ENCODE results near the gene TEN1. TPM values are rescaled to one million over a fixed set of nuclear protein-coding genes. Genes with fewer than 3 reads are reported as not detected.

Gene TEN1
- total RNA-seq, 1 experiment from 2014 or later: 19.3 TPM

DNA sequence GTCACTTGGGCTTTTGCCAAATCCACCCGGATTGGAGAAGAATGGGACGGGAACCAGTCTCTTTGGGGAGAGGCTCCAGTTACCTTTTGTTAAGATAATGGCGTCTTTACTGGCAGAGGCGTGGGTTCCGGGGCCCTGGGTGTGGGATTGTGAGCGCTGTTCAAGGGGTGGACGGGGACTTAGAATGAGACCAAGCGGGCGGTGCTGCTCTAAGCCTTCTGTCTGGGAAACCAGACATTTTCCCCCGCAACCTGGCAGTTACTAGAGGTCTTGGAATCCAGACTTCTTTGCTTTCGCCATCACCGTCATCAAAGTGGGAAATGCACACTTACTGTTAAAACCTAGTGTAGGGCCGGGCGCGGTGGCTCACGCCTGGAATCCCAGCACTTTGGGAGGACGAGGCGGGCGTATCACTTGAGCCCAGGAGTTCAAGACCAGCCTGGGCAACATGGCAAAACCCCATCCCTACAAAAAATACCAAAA, 706 bp downstream of the TEN1 start:
- no peak overlapping the region for H3K56ac ChIP-seq (ENCODE audit: insufficient read length, low read depth, low read length)
- no peaks in the 10 kb centered on the region for H4K20me1 ChIP-seq (ENCODE audit: control insufficient read depth, insufficient read depth, insufficient read length)
- H4K5ac ChIP-seq (ENCODE audit: insufficient read length, low read depth, low read length): no peak overlapping the region
- peaks cover 1% of the 10 kb centered on the region; the same call in 1 of the 2 replicates for H3K79me2 ChIP-seq (ENCODE audit: insufficient read depth, low read length)
- H3K79me1 ChIP-seq (ENCODE audit: insufficient read depth, low read depth, low read length, poor library complexity, severe bottlenecking): no peaks in the 10 kb centered on the region
- DNase-seq: no peak
- H3K14ac ChIP-seq (ENCODE audit: insufficient read depth, low read length): peak overlapping the region; percentile 91
- Mint-ChIP-seq H3K4me1 (peaks cover 58 to 64% of the 10 kb centered on the region in 2 experiments), H3K27ac (peak overlapping the region; percentile 99 to 100 (median 100)), H3K27me3 (ENCODE audit: low read depth) (no peaks in the 10 kb centered on the region), H3K9me3 (no peaks in the 10 kb centered on the region), H3K36me3 (ENCODE audit: insufficient read depth in 1 of 3, low read depth in 3 of 3) (peaks cover 7 to 18% (median 17%) of the 10 kb centered on the region in 3 experiments; a peak in 6 of 7 replicates), H3K4me3 (peak overlapping the region; percentile 93 to 95)
- no peak overlapping the region for H2BK120ac ChIP-seq (ENCODE audit: low read depth, low read length, poor library complexity, severe bottlenecking)
- H2BK20ac ChIP-seq (ENCODE audit: low read depth, low read length, poor library complexity, severe bottlenecking): no peak overlapping the region
- peak overlapping the region; percentile 93 for H3K4me2 ChIP-seq (ENCODE audit: insufficient read depth, insufficient read length, low read length)
- H3K18ac ChIP-seq (ENCODE audit: insufficient read length, low read depth, low read length): peak overlapping the region; percentile 91
- no peak overlapping the region for H2AFZ ChIP-seq (ENCODE audit: low read length)
- no peak overlapping the region for H2AK5ac ChIP-seq (ENCODE audit: insufficient read length, low read length)
- H3K9me3 ChIP-seq (ENCODE audit: control insufficient read depth, low read depth, low read length): no peaks in the 10 kb centered on the region
- peaks cover 8% of the 10 kb centered on the region; the same call in 1 of the 2 replicates for H3K4me1 ChIP-seq (ENCODE audit: insufficient read depth, low read length)
- no peak overlapping the region for H2BK12ac ChIP-seq (ENCODE audit: insufficient read length, low read depth, low read length)
- WGBS (ENCODE audit: extremely low coverage, insufficient read length, low lambda C conversion rate): no CpG with 5 or more reads among the region's 19 CpGs
- peak overlapping the region; percentile 79 for H3K9ac ChIP-seq (ENCODE audit: extremely low read depth, insufficient read length, low read length)
- H2BK5ac ChIP-seq (ENCODE audit: insufficient read length, low read length): no peak overlapping the region
- H3K27me3 ChIP-seq (ENCODE audit: insufficient read depth, low read length): no peaks in the 10 kb centered on the region
- H2BK15ac ChIP-seq (ENCODE audit: low read depth, low read length): no peak overlapping the region
- no peak overlapping the region; the same call in 1 of the 2 replicates for H3K4ac ChIP-seq (ENCODE audit: low read depth, low read length)
- no peak overlapping the region for H3K23ac ChIP-seq (ENCODE audit: insufficient read length, low read depth, low read length)
- peak overlapping the region; percentile 80 for H3K27ac ChIP-seq (ENCODE audit: insufficient read length, low read depth, low read length)
- no peak overlapping the region for H4K8ac ChIP-seq (replicated peaks; ENCODE audit: insufficient read length, low read depth, low read length)
- TF ChIP-seq, protein P1, sequence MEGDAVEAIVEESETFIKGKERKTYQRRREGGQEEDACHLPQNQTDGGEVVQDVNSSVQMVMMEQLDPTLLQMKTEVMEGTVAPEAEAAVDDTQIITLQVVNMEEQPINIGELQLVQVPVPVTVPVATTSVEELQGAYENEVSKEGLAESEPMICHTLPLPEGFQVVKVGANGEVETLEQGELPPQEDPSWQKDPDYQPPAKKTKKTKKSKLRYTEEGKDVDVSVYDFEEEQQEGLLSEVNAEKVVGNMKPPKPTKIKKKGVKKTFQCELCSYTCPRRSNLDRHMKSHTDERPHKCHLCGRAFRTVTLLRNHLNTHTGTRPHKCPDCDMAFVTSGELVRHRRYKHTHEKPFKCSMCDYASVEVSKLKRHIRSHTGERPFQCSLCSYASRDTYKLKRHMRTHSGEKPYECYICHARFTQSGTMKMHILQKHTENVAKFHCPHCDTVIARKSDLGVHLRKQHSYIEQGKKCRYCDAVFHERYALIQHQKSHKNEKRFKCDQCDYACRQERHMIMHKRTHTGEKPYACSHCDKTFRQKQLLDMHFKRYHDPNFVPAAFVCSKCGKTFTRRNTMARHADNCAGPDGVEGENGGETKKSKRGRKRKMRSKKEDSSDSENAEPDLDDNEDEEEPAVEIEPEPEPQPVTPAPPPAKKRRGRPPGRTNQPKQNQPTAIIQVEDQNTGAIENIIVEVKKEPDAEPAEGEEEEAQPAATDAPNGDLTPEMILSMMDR (conservative IDR thresholded peaks at IDR 0.05): no peak
- no peak overlapping the region for H3T11ph ChIP-seq (ENCODE audit: low read length)
- H4K91ac ChIP-seq (ENCODE audit: insufficient read length, low read depth, low read length): no peak overlapping the region
- peaks cover 11% of the 10 kb centered on the region for H3K23me2 ChIP-seq (ENCODE audit: insufficient read length, low read depth, low read length, poor library complexity, severe bottlenecking)

All from H9 (cell line).